ENCODE measurements around the gene FBLN1.
A peak's percentile ranks its signal among the peaks of the same experiment; 100 is the strongest.
"Not testable (repeated sequence)": the region's sequence is repeated elsewhere in the genome, so short reads cannot be mapped to it uniquely, and the experiment has no call there.

FBLN1 gene

DNA sequence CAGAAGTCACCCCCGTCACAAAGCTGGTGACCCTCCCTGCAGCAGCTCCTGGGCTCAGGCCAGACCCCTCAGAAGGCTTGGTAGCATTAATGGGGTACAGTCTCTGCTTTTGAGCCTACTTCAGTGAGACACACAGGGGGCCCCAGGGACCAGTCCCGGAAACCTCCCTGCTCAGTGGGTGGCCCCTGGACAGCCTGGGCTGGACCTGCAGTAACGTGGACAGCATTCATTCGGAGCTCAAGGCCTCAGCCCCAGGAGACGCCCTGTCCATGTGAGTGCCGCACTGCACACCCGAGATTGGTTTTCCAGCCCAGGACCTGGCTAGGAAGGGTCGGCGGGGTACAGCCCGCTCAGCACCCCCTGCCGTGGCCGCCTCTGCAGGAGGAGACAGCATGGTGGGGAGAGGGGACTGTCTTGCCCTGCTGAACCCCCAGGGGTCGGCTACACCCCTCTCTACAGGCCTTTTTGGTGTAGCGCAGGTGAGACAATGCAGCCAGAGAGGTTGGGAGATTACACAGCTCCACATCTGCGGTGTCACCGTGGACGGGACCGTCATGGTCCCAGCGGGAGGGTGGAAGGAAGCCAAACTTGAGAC lies 83.4 kb downstream of the FBLN1 start:
- DNase-seq: no peak

- DNase-seq: no peak
Observed at GRCh38 chr22:45586651-45587405, 84.1 kb downstream of the FBLN1 start.

DNA sequence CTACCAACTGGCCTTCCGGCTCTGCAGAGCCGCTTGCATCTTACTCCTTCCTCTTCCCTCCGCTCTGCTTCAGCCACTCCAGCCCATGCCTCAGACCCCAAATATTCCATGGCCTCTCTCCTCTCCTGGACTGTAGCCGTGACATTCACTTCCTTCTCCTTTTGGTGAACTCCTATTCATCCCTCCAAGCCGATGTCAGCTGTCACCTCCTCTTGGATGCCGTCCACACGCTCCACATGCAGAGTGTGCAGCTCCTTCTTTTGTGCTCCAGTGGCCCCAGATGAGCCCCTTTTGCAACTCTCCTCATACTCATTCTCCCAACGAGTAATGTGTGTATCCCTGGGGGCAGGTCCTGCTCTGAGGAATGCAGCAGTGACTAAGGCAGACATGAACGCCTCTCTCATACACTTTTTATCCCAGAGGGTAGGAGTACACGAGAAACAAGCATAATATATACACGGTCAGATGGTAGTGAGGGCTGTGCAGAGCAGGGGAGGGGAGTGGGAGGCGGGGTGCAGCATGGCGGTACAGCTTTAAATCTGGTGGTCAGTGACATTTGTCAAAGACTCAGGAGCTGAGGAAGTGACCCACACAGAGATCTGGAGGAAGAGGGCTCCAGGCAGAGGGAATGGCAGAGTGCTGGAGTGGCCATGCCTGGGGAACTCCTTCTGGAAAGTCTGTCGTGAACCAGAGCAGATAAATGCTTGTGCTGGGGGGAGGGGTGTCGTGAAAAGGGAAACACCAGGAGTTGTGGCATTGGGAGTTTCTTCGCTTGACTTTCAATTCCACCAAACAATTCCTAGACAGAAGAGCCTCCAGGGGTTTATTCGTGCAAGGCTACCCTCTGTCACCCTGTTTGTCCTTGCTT lies 85.2 kb downstream of the FBLN1 start:
- DNase-seq: no peak

- no peak for DNase-seq
Observed at GRCh38 chr22:45589556-45589955, 86.9 kb downstream of the FBLN1 start.

DNA sequence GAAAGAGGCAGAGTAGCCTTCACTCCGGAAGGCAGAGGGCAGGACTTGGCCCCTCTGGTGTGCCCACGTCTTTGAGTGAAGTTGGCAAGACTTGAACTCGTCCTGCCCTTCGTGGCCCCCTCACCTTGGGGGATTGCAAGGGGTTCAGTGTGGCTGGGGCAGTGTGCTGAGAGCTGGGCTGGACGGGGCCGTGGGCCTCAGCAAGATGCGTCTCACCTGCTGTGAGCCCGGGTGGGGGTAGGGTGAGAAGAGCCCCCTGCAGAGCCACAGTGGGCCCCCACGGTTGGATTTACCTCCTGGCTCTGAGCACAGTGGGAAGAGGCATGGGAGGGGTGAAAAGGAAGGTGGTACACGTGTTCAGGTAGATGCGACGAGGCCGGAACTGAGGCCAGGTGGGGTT lies 87.6 kb downstream of the FBLN1 start:
- DNase-seq: no peak

GRCh38 chr22:45591633-45592213 lies 89.0 kb downstream of the FBLN1 start:
- DNase-seq: not testable (repeated sequence)

GRCh38 chr22:45594123-45594941 lies 91.6 kb downstream of the FBLN1 start:
- DNase-seq: no peak

GRCh38 chr22:45597460-45598192 lies 94.9 kb downstream of the FBLN1 start:
- no peak for DNase-seq

DNA sequence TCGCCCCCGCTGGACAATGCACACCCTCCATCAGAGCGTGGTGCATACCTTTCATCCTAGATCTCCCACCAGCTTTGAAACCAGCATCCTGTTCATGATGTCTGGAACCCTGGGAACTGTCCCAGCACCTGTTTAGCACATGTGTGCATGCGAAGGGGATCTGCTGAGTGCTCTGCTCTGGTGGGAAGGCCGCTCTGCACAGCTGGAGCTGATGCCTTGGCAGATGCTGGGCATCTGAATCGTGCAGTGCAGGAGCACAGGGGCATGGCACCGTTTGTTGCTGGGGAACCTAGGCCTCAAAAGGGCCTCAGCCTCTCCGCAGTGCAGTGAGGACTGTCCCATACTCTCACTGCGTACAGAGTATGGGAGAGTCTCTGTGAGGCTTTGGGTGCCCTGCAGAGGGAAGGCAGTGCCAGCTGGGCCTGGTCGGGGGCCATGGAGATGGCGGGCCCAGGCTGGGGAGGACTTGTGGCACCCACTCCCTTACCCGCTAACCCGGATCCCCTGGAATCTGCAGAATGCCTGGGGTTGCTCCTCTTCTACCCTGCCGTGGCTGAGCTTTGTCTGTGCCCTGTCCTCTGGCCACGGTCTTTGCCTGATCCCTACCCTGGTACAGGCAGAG lies 96.0 kb downstream of the FBLN1 start:
- DNase-seq: no peak

DNA sequence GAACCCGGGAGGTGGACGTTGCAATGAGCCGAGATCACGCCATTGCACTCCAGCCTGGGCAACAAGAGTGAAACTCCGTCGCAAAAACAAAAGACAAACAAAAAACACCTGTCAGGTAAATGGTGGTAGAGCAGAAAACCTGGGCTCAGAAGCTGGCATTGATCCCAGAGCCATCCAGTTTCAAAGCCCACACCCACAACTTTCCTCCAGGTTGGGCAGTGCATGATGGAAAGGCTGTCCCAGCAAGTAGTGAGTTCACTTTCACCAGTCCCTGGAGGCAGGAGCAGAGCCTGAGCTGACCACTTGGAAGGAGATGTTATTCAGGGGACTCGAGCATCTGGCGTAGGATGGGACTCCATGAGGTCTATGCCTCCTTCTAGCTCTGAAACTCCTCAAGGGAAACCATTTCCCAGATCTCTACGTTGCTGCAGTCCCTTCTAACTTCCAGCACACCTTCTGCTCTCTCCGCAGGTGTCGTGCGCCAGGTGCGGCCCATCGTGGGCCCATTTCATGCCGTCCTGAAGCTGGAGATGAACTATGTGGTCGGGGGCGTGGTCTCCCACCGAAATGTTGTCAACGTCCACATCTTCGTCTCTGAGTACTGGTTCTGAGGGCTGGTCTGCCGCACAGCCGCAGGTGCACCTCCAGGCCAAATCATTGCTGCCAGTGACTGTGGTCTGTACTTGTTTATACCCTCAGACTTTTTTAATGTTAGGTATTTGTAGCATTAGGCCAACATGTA lies 97.3 kb downstream of the FBLN1 start:
- no peak for DNase-seq

GRCh38 chr22:45600790-45601730 lies 98.4 kb downstream of the FBLN1 start:
- no peak for DNase-seq

DNA sequence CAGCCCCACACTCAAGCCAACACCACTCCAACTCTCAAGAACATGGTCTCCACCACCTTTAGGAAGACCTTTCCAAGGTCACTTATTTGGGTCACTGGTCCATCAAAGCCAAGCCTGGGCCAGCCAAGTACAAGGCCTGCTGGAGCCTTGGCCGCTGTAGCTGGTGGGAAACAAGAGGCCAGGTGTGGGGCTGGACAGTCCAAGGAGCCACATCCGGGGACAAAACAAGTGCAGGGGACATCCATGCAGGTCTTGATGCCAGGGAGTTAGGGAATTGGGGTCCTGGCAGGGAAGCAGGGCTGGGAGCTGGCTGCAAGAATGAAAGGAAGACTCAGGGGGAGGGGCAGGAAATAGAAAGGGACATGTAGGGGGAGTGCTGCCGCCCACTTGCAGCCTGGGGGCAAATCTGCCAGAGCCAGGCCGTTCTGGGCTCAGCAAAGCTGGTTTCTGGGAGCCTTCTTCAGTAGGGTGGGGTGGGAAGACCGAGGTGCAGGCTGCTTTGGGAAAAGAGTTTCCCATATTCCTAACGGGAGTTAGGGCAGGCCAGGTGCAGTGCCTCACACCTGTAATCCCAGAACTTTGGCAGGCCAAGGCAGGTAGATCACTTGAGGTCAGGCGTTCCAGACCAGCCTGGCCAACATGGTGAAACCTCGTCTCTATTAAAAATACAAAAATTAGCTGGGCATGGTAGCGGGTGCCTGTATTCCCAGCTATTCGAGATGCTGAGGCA lies 99.5 kb downstream of the FBLN1 start:
- DNase-seq: no peak

- DNase-seq: no peak
Observed at GRCh38 chr22:45602824-45603595, 100.3 kb downstream of the FBLN1 start.

DNA sequence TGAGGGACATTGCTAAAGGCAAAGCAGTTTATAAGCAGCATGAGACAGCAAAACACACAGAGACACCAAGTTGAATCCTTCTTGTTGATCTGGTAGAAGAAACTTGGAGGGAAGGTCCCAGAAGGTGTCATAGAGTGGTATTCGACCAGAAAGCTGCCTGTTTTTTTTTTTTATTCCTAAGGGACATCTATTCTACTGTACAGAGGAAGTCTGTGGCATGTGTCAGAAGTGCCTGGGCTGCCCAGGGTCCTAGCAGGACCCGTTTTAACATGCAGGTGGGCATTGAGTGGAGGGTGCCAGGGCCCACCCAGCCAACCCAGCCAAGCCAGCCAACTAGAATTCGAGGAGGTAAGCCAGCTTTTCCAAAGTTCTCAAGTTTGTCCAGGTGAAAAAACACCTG lies 100.9 kb downstream of the FBLN1 start:
- DNase-seq: no peak

DNA sequence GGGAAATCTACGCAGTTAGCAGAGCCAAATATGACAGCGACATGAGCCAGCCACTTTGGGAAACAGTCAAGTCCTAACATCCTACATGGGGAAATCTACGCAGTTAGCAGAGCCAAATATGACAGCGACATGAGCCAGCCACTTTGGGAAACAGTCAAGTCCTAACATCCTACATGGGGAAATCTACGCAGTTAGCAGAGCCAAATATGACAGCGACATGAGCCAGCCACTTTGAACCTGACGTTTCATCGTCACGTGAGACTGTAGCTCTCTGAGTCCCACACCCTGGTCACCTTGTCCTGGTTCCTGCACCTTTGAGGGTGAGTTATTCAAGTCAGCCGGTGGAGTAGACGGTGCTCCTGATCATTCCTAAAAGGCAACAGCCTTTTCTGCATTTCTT lies 105.4 kb downstream of the FBLN1 start:
- not testable (repeated sequence) for DNase-seq

DNA sequence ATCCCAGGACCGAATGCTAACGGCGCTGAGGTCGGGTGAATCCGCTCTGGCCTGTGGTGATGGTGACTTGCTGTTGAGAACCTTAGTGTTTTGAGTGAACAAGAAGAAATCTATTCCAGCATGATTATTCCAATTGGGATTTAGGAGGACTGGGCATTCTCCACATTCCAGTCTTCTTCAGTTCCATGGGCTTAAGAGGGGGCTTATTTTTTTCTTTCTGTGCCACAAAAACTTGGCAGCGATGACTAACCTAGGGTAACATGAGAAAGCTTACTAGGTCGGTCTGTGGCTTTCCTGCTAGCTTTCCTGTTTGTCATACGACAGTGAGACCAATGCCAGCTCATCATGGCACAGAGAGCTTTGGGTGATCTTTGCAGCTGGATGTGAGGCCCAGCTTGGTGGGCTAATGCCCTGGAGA lies 106.1 kb downstream of the FBLN1 start:
- no peak for DNase-seq

- DNase-seq: peak; percentile 64
Observed at GRCh38 chr22:45612451-45612901, 109.8 kb downstream of the FBLN1 start.

GRCh38 chr22:45612940-45613339 lies 110.3 kb downstream of the FBLN1 start:
- no peak for DNase-seq
